ENCODE measurements around the gene SMIM10L1.

DNA sequence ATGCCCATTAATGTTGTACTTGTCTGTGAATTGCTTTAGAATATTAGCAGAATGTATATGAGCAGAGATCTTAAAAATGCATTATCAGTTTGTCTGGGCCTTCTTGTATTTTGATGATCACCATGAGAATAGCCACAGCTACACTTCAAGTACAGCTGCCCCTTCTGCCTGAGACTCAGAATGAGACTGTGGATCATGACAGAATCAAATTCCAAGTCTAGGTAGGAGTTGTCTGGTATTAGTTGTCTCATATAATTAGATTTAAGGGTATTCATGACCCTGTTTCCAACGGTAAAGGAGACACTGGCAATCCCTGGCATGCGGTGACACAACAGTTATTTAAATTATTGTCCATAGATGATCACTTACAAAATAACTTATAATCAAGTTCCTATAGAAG is 18.3 kb upstream of the SMIM10L1 start:
- TF ChIP-seq, protein P1, sequence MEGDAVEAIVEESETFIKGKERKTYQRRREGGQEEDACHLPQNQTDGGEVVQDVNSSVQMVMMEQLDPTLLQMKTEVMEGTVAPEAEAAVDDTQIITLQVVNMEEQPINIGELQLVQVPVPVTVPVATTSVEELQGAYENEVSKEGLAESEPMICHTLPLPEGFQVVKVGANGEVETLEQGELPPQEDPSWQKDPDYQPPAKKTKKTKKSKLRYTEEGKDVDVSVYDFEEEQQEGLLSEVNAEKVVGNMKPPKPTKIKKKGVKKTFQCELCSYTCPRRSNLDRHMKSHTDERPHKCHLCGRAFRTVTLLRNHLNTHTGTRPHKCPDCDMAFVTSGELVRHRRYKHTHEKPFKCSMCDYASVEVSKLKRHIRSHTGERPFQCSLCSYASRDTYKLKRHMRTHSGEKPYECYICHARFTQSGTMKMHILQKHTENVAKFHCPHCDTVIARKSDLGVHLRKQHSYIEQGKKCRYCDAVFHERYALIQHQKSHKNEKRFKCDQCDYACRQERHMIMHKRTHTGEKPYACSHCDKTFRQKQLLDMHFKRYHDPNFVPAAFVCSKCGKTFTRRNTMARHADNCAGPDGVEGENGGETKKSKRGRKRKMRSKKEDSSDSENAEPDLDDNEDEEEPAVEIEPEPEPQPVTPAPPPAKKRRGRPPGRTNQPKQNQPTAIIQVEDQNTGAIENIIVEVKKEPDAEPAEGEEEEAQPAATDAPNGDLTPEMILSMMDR (IDR thresholded peaks at IDR 0.05): no peak
- TF ChIP-seq POLR2A (IDR thresholded peaks at IDR 0.05): no peak
